GM18507 (cell line): Measurements from ENCODE around the gene HDAC4.

ENCODE experiments used
- DNase-seq: peaks from one replicate; pipeline ENCODE4 v3.0.0; 2011; ENCODE audit warnings: low read depth; ENCODE audit not compliant: insufficient read length; ENCODE audit errors: extremely low spot score
- FAIRE-seq: peaks from 2 replicates; lab custom pipeline; 2011; peaks lifted over from hg19 to GRCh38; lab: Jason Lieb, UNC

The HDAC4 gene

DNA sequence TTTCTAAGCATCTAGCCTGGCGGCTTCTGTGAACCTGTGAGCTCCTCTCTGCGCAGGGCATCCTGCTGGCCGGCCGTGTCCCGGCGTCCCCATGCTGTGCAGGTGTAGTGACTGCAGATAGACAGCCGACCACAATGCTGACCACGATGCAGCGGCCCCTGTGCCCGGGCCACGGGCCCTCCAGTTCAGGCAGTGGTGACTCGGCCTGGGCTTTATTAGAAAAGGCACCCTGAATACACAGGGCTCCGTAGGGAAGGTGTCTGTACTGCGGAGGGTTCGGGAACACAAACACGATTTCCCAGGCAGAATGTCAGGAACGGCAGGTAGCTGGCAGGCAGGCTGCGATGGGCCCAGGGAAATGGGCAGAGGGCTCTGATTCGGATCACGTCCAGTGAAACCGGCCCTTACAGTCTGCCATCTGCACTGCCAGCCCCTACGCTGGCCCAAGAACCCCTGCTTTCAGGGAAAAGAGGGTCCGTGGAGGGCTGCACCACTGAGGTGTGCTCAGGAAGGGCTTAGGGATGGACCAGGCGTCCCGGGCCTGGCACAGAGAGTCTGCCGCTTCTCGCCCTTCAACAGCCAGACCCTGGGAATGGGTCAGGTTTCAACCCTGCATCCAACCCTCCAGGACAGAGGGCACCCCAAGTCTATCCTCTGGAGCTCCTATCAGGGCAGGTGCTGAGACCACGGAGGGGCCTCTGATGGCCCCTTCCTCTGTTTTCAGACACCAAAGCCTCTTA lies 196.5 kb downstream of the HDAC4 start:
- FAIRE-seq = no peak

DNA sequence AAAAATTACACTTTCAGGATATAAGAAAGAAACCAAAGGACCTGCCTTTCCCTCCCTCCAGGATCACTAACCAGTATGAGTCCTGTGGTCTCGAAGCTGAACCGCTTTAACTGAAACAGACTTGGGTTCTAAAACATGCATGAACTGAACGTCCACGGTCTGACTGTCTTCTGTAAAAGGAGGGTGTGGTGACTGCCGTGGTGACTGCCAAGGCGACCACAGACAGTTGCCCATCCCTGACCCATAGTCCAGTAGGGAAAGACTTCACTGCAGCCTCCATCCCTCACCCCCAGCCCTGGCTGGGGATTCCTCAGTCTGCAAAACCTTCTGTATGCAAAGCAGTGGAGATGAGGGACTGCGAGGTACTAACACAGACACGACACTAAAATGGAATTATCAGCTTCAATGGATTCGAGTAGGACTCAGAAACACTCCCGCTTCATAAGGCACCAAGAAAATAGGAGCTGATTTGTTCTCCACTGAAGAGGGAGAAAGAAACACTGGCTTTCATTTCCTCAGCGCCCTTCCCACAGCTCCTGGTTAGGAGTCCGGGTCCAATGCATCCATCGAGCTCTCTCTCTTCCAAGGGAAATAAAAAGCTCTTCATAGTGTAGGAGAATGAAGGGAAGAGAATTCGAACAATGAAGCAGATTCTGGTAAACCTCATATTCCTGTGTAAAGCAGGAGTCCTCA lies 197.2 kb downstream of the HDAC4 start:
- no peak for DNase-seq
- FAIRE-seq = no peak

More for the DNA sequence above, 196.5 kb downstream of the HDAC4 start:
- no peak for DNase-seq

DNA sequence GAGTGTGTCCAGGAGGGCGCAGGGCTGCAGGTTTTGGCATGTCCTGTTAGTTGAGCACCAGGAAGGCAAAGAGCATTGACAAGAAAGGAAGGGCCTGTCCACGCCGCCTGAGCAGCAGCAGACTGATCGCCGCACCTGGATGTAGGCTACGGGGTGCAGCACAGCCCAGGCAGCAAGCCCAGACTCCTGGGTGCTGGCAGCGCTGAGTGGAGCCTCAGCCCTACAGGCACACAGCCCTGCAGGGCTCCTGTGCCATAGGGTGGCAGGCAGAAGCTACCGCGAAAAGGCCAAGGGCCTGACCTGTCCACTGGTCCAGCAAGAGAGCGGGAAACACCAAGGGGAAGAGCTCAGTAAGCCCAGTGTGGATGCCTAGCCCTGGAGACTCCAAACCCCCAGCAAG lies 198.0 kb downstream of the HDAC4 start:
- FAIRE-seq (no peak), DNase-seq (no peak)

DNA sequence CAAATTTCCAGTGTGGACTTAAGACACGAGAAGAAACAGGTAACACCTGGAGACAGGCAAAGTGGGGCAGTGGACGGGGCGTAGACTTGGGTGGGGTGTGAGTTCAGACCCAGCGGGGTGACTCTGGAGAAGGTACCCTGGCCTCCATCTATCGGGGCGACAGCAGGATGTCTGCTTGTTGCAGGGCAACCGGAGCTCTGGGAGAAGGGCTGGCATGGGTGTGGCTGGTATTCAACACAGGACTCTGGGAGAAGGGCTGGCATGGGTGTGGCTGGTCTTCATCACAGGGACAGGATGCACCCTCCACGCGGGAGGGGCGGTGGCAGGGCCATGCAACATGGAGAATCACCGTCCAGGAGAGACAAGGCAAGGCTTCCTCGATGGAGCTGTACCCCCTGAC lies 198.5 kb downstream of the HDAC4 start:
- FAIRE-seq (no peak), DNase-seq (no peak)

DNA sequence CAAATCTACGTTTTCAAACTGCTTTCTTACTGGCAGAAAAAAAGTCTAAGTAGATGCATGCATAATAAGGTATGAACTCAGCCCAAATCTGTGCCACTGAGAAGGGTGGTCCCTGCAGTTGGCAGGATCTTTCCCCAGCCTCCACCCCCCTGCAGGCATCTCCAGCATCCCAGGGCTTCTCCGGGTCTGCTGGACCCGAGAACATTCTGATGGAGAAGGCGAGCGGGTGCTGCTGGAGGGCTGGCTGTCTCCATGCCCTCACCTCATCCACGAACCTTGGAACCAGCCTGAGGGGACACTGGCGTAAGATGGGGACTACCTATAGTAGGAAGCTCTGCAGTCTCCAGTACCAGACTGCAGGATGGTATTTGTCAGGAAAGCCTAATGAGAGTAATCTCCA lies 198.9 kb downstream of the HDAC4 start:
- DNase-seq = no peak
- FAIRE-seq = no peak

DNA sequence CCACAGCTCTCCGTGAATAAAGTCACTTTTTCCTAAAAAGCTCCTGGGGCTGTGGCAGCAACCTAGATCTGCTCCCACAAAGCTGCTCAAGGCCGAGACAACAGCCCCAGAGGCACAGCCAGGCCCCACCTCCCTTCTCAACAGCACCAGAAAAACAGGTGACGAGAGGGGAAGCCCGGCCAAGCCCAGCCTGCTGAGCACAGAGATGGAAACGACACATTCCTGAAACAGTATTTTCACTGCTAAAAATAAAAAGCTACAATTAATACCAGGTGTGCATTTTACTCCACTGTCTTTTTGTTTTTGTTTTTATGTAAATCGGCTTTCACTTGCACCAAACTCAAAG lies 199.3 kb downstream of the HDAC4 start:
- no peak for DNase-seq
- FAIRE-seq = no peak

DNA sequence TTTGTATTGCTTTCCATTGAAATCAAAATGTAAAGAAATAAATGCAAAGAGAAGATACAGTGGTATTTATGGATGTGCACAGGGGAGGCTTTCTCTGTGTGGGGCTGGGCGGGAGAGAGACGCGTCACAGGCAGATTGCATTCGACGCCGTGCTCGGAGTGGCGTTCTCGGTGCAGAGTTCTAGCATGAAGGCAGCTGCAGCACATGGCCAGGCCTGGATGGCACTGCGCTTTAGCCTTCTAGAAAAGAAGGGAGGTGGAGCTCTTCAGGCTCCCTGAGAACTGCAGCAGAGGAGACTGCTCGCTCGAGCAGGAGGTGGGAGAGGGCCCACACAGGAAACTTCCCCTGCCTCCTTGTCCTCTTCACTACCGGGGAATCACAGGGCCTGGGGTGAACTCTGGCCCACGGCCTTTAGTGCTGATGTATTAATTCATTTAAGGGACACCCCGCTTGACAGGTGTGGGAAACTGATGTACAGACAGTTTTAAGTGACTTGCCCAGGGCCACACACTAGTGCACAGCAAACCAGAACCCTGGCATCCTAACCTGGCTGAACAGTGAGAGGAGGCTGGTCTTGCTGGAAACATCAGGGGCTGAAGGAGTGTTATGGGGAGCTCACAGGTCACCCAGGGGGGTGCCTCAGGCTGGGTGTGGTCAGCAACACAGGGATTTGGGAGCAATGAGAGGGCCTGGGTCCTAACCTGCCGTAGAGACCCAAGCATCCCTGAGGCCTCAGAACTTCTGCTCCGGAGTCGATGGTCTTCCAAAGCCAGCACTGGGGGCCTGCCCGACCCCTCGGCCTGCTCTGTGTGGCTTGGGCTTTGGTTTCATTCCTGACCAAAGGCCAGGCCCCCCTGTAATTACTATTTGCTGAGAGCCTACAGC lies 199.9 kb downstream of the HDAC4 start:
- DNase-seq = no peak

DNA sequence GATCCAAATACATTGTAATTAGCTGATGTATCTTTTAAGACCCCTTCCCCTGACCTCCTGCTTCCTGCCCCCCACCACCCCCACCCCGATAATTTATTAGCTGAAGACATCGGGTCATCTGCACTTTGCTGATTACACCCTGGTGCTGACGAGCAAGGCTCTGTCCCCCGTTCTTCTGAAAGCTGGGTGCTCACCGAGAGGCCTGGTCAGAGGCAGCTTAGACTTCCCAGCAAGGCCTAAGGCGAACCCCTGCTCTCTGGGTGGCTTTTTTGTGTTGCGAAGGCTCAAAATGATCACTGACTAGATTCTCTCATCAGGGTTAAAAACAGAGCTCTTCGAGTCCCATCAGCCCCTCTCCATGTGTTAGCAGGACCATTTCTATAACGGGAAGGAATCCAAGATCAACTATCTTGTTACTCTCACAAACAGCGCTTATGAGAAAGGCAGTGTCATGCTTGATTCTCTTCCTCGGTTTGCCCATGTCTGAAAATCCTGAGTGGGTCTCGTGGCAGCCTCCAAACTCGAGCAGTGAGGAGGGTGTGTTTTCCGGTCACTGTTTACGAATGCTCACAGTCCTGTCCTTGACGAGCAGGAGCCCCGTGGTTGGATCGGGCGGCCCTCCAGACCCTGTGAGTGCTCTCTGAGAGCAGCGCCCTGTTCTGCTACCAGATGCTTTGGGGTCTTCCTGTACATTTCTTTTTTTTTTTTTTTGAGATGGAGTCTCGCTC lies 201.6 kb downstream of the HDAC4 start:
- DNase-seq = no peak
- no peak for FAIRE-seq

More for the DNA sequence above, 199.9 kb downstream of the HDAC4 start:
- no peak for FAIRE-seq

DNA sequence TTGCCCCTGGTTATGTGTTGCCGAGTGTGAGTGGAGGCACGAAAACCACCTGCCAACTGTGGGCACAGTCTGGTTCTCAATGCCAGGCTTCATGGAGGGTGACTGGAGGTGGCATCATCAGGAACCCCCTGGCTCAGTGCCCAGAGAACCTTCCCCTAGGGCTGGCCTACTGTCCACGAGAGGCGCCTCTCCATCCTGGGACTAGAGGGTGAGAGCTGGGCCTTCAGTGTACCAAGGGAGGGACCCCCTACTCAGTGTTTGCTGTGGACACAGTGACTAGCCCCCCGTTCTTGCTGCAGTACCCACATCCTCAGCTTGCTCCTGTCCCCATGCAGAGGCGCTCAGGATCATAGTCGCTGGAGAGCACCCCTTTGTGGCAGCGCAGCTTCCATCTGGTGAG lies 202.6 kb downstream of the HDAC4 start:
- FAIRE-seq = no peak
- DNase-seq = no peak

DNA sequence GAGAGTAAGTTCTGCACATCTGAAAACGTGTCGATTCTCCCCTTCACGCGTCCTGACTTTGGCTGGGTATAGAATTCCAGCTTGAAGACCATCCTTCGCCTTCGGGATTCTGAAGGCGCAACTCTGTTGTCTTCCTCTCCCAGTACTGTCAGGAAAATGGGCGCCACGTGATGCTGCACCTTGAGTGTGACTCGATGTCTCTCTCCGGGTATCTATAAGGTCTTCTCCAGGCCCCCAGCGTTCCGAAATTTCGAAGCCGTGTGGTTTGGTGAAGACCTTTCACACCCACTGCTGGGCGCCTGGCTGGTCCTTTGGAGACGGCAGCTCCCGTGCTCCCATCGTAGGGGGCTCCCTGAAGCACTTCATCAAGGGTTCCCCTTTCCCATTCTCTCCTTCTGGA lies 203.7 kb downstream of the HDAC4 start:
- no peak for FAIRE-seq
- DNase-seq = no peak

DNA sequence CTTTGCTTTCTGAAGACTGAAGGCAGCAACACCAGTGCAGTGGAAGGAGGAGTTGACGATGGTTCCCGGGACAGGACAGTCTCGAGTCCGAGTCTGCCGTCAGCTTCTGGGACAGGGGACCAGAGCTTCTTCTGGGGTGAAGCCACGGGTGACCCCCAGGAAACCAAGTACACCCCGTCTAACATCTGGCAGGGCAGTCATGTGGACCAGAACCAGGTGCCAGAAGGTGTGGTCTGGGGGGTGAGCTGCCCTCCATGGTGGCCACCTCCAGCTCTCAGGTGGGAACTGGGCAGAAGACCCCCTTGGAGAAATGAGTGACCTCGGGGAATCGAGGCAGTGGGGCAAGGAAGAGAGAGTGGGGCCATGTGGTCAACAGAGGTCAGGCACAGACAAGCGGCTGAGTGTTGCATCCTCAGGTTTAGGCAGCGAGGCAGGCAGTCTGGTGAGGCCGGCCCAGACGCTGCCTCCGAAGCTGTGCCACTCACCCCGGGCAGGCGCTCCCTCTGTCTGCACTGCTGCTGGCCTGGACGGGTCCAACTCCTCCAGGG lies 204.3 kb downstream of the HDAC4 start:
- FAIRE-seq (no peak), DNase-seq (no peak)

DNA sequence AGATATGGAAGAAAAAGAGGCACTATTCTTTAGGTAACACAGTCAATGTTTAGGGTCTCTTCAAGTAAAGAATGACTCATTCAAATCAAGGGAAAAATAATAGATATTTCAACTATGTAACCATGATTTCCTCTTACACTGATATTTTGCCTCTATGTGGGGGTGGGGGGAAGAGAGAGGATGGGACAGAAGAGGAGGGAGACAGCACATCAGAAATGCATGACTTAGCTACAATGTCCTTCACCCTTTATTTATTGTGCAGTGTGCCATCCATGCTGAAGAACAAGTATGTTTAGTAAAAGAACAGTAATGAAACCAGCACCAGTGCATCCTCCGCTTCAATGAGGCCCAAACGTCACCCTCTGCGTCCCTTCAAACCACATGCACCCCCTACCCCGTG lies 204.8 kb downstream of the HDAC4 start:
- FAIRE-seq (no peak), DNase-seq (no peak)

DNA sequence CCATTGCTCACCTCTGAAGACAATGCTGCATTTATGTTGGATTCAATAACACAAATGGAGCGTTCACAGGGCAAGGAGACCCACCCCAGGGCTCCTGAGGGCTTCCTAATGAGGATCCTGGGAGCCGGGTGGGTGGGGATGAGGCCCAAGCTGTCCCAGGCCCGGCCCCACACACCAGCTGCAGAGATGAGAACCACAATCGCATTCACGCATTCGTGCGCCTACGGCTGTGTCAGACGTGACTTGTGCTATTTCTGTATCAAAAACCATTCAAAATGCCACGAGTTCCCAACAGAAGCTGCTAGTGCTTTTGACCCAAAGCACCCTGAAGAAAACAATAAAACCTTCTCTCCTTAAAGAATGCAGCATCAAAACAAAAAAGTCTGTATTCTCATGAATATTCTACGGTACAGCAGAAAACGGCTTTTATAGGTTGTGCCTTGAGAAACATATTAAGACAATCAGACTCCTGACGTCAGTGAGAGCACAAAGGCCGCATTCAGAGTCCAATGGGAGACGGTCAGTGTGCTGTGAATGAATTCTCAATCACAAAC lies 205.4 kb downstream of the HDAC4 start:
- FAIRE-seq = no peak
- DNase-seq = no peak

DNA sequence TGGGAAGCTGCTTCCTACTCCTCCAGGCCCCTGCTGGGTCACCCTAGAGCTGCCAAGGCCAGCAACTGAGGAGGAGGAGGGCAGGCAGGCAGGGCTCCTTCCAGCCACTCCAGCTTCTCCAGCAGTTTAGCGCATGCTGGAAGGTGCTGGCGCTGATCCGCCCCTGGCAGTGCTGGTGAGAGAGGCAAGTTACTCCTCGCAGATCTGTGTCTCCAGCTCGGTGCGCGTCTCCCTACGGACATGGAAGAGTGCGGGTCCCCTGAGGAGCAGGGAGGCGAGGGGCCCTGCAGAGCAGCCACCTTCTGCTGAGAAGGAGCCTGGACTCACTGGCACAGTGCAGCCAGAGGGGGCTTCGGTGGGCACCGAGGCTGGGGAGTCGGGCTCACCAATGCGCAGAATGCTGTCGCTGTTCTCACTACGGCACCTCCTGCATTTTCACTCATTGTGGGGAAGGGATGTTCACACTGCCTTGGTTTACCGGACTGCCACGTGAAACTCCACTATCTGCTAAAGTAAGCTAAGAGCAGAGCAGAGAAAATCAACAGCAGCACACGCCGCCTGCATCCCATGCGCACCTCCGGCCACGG lies 206.0 kb downstream of the HDAC4 start:
- FAIRE-seq (no peak), DNase-seq (no peak)

DNA sequence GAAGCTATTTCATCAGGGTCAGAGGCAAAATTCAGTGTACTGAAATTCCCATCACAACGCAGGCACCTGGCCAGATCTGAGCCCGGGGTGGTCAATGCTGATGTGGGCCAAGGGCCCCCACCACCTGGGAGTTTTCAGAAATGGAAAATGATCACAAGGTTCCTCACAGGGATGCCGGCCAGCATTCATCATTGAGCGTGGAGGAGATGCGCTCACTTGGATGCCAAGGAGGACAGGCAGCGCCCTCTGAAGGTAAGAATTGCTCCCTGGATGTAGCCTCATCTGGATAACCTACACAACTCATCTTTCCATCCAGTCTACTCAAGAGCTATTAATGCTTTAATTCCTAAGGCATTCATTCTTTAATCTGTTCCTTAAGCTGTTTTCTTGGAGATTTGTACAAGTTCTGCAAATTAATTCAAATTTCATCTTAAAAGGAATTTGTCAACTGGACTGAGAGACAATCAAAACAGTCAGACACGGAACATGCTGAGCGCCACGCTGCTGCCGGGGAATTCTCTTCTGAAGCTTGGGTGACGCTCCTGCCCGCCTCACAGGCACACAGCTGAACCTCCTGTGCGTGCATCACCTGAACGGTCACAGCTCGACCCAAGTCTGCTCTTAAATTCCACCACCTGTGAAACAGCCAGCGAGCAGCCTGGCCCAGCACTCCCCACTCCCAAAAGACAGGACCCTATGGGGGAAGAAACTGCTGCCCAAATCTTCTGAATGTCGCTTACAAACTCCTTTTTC lies 206.7 kb downstream of the HDAC4 start:
- FAIRE-seq = no peak

DNA sequence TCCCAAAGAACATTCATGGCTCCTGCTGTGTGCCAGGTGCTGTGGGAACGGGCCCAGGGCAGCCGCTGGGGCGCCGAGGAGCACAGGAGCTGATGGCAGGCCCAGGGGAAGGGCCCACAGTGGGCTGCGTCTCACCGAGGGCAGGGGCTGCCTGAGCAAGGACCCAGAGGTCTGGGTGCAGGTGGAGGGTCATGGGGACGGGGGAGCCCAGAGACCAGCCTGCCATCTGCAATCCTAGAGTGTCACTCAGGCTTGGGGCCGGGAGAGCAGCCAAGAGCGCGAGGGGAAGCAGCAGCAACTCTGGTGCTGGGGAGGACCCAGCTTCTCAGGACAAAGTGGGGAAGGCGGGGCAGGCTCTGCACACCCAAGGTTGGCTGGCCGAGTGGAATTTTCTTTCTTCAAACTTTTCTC lies 207.4 kb downstream of the HDAC4 start:
- FAIRE-seq (no peak), DNase-seq (no peak)

More for the DNA sequence above, 206.7 kb downstream of the HDAC4 start:
- DNase-seq = no peak

DNA sequence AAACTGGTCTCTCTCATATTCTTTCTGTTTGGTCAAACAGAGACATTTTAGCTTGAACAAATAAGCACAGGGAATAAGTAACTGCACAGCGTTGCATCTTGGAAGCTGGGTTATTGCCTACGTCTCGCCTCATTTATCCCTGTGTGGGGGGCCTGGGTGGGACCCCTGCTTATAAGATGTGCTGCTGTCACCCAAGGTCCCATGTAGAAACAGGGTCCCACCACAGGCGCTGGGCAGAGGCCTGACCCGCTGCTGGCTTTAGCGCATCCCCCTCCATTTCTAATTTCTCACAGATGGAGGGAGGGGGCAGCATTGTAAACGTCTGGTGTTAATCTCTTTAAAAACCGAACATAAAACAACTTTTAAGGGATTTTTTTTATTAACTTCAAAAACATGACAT lies 207.8 kb downstream of the HDAC4 start:
- DNase-seq = no peak
- no peak for FAIRE-seq

DNA sequence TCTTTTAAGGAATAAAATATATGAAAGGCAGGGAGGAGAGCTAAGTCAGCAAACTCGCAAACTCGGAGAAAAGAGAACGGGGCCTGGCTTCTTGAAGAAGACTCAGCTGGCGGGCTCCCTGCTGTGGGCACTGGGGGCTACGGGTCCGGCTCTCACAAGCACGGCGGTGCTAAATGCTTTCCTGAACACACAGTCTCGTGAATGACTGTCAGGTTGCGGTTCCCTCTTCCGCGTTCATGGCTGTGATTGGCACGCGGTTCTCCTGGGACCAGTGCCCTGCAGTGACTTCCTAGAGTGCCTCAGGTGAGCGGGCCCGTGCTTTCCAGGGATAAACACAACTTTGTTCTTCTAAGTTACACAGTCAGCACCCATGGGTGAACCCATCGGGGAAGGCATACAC lies 208.4 kb downstream of the HDAC4 start:
- no peak for FAIRE-seq
- no peak for DNase-seq
